HepG2 (cell line): Measurements from ENCODE around the gene ENG. TPM values are rescaled to one million over a fixed set of nuclear protein-coding genes. Genes with fewer than 3 reads are reported as not detected.

Source experiments
- ARID4A ChIP-seq: sonication (generic); formaldehyde crosslinking; IDR thresholded peaks from 2 replicates; pipeline ENCODE4 v1.5.0; 2020; ENCODE audit warnings: mild to moderate bottlenecking, missing genetic modification reagents, borderline replicate concordance
- CBFB ChIP-seq: sonication (generic); formaldehyde crosslinking; IDR thresholded peaks from 2 replicates; pipeline ENCODE4 v1.4.0; 2020; ENCODE audit warnings: missing genetic modification reagents
- DZIP1 ChIP-seq: sonication (generic); formaldehyde crosslinking; IDR thresholded peaks from 2 replicates; pipeline ENCODE4 v1.5.0; 2020; ENCODE audit warnings: mild to moderate bottlenecking, missing genetic modification reagents
- FIP1L1 ChIP-seq: fragments of 200-400 bp; formaldehyde crosslinking; IDR thresholded peaks from 2 replicates; pipeline ENCODE4 v1.6.1; 2018; ENCODE audit warnings: low read depth, mild to moderate bottlenecking, low read length, moderate library complexity, borderline replicate concordance; ENCODE audit not compliant: insufficient read depth
- HNRNPL ChIP-seq: fragments of 200-400 bp; formaldehyde crosslinking; IDR thresholded peaks from 2 replicates; pipeline ENCODE4 v1.6.1; 2017; ENCODE audit warnings: mild to moderate bottlenecking, low read depth, low read length
- HOXA7 ChIP-seq: sonication (generic); formaldehyde crosslinking; IDR thresholded peaks from 2 replicates; pipeline ENCODE4 v1.8.1; 2022; ENCODE audit warnings: mild to moderate bottlenecking, missing genetic modification reagents, moderate library complexity
- HOXA9 ChIP-seq: sonication (generic); formaldehyde crosslinking; IDR thresholded peaks from 2 replicates; pipeline ENCODE4 v1.8.1; 2022; ENCODE audit warnings: missing genetic modification reagents, mild to moderate bottlenecking, moderate library complexity, borderline replicate concordance
- NPAS2 ChIP-seq: sonication (generic); formaldehyde crosslinking; IDR thresholded peaks from 2 replicates; pipeline ENCODE4 v1.8.0; 2022; ENCODE audit warnings: mild to moderate bottlenecking, missing genetic modification reagents, borderline replicate concordance
- RELA ChIP-seq: sonication (generic); formaldehyde crosslinking; IDR thresholded peaks from 2 replicates; pipeline ENCODE4 v1.4.0; 2020; ENCODE audit warnings: missing genetic modification reagents
- SMC3 ChIP-seq: IDR thresholded peaks from 2 replicates; pipeline ENCODE4 v1.6.1; 2011; ENCODE audit warnings: low read length, improper control_type of control experiment
- ZMAT5 ChIP-seq: sonication (generic); formaldehyde crosslinking; IDR thresholded peaks from 2 replicates; pipeline ENCODE4 v1.5.0; 2020; ENCODE audit warnings: mild to moderate bottlenecking, low read depth, missing genetic modification reagents, borderline replicate concordance
- ZNF280D ChIP-seq: sonication (generic); formaldehyde crosslinking; IDR thresholded peaks from 2 replicates; pipeline ENCODE4 v1.5.1; 2020; ENCODE audit warnings: mild to moderate bottlenecking, missing genetic modification reagents
- ZNF432 ChIP-seq: sonication (generic); formaldehyde crosslinking; IDR thresholded peaks from 2 replicates; pipeline ENCODE4 v1.5.0; 2020; ENCODE audit warnings: missing genetic modification reagents, mild to moderate bottlenecking, borderline replicate concordance
- ZNF572 ChIP-seq: sonication (generic); formaldehyde crosslinking; IDR thresholded peaks from 2 replicates; pipeline ENCODE4 v1.5.1; 2020; ENCODE audit warnings: mild to moderate bottlenecking, missing genetic modification reagents
- polyA plus RNA-seq, 8 experiments: library from polyadenylated mRNA; depleted of rRNA in 3 of 8; stranded (reverse) in 7 of 8; unstranded in 1 of 8; fragments of >200 nt; fragmentation: Illumina TruSeq in 4 of 8; extraction: Trizol in 4 of 8; gene quantifications; 2 replicates each; pipeline versions ENCODE4 v1.2.1 to v1.2.3, GENCODE V29; 2011 to 2016; ENCODE audit warnings: low read depth in 4 of 8, missing spikeins in 1 of 8, mixed read lengths in 1 of 8; ENCODE audit not compliant: insufficient read depth in 1 of 8
- total RNA-seq, 5 experiments: library from RNA; depleted of rRNA; stranded (reverse); fragments of >200 nt; fragmentation: Illumina TruSeq; extraction: Trizol; gene quantifications; 2 replicates each; pipeline ENCODE4 v1.2.3, GENCODE V29; 2016; ENCODE audit warnings: low read depth in 1 of 5
- TF ChIP-seq, protein P1 (sequence below): sonication (generic); formaldehyde crosslinking; IDR thresholded peaks from 2 replicates; pipeline ENCODE4 v1.4.0; 2020; ENCODE audit warnings: missing genetic modification reagents, mild to moderate bottlenecking, borderline replicate concordance

Gene ENG
- total and polyA plus RNA-seq, 2 of the 13 experiments (the other 11 are each of a cell fraction or from before 2014, with no cell fraction given) = 0.02 to 1.1 TPM

DNA sequence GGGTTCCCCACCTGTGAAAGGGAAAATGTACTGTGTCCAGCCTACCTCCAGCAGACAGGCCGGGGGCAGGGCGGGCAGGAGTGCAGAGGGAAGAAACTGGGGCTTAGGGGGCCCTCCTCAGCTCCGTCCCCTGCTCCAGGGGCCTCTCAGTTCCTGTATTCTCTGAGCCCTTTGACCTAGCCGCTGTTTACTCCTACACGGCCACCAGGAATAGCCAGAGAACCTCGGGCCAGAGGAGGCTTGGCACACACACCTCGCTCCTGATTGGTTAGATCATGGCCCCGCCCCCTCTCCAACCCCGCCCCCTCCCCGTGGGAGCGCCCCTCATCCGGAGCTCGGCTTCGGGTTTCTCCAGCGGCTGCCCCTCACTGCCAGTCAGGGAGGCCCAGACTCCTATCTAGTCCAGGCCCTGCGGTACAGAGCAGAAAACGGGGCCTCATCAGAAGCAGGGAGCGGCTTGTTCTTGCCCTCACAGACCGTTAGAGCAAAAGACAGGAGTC, 42.8 kb upstream of the ENG start (continued):
- no peak for TF ChIP-seq ZNF280D (CRISPR knock-in tag)
- TF ChIP-seq HNRNPL = no peak
- no peak for TF ChIP-seq HOXA9 (CRISPR knock-in tag)
- TF ChIP-seq HOXA7 (CRISPR knock-in tag) = no peak
- no peak for TF ChIP-seq NPAS2 (CRISPR knock-in tag)
- peak; percentile 22; the same call in 1 of the 2 replicates for TF ChIP-seq CBFB (CRISPR knock-in tag)
- no peak for TF ChIP-seq SMC3
- TF ChIP-seq DZIP1 (CRISPR knock-in tag) = no peak
- no peak for TF ChIP-seq ZNF572 (CRISPR knock-in tag)
- TF ChIP-seq, protein P1, sequence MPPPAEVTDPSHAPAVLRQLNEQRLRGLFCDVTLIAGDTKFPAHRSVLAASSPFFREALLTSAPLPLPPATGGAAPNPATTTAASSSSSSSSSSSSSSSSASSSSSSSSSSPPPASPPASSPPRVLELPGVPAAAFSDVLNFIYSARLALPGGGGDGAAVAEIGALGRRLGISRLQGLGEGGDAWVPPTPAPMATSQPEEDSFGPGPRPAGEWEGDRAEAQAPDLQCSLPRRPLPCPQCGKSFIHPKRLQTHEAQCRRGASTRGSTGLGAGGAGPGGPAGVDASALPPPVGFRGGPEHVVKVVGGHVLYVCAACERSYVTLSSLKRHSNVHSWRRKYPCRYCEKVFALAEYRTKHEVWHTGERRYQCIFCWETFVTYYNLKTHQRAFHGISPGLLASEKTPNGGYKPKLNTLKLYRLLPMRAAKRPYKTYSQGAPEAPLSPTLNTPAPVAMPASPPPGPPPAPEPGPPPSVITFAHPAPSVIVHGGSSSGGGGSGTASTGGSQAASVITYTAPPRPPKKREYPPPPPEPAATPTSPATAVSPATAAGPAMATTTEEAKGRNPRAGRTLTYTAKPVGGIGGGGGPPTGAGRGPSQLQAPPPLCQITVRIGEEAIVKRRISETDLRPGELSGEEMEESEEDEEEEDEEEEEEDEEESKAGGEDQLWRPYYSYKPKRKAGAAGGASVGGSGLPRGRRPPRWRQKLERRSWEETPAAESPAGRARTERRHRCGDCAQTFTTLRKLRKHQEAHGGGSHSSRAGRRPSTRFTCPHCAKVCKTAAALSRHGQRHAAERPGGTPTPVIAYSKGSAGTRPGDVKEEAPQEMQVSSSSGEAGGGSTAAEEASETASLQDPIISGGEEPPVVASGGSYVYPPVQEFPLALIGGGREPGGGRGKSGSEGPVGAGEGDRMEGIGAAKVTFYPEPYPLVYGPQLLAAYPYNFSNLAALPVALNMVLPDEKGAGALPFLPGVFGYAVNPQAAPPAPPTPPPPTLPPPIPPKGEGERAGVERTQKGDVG = no peak
- TF ChIP-seq ZNF432 = no peak
- peak; percentile 56; the same call in 1 of the 2 replicates for TF ChIP-seq ARID4A (CRISPR knock-in tag)
- TF ChIP-seq ZMAT5 (CRISPR knock-in tag) = no peak
- no peak for TF ChIP-seq RELA
- 0 out of 2 replicates have a peak, but pooled peaks have one; percentile 41 for TF ChIP-seq FIP1L1
